ENCODE measurements around the gene MBD3L1. TPM values are rescaled to one million over a fixed set of nuclear protein-coding genes. Genes with fewer than 3 reads are reported as not detected.

The MBD3L1 gene
- total RNA-seq, 4 donors from 2014 or later, result not detected

GRCh38 chr19:8821748-8822241 is 10.4 kb upstream of the MBD3L1 start:
- no peak for TF ChIP-seq CTCF (IDR thresholded peaks at IDR 0.05; ENCODE audit: low read depth)

GRCh38 chr19:8826371-8826770 is 5.8 kb upstream of the MBD3L1 start:
- no peak for TF ChIP-seq CTCF (IDR thresholded peaks at IDR 0.05; ENCODE audit: low read depth)

- no peak for TF ChIP-seq CTCF (IDR thresholded peaks at IDR 0.05; ENCODE audit: low read depth)
Observed at GRCh38 chr19:8827277-8827676, 4.9 kb upstream of the MBD3L1 start.

GRCh38 chr19:8831373-8831772 is 804 bp upstream of the MBD3L1 start:
- no peak for TF ChIP-seq CTCF (IDR thresholded peaks at IDR 0.05; ENCODE audit: low read depth)

- no peak for TF ChIP-seq CTCF (IDR thresholded peaks at IDR 0.05; ENCODE audit: low read depth)
Observed at GRCh38 chr19:8831832-8832131, 395 bp upstream of the MBD3L1 start.

- TF ChIP-seq CTCF (IDR thresholded peaks at IDR 0.05; ENCODE audit: low read depth), result no peak
Observed at GRCh38 chr19:8835446-8835845, 3.3 kb downstream of the MBD3L1 start.

- no peak for TF ChIP-seq CTCF (IDR thresholded peaks at IDR 0.05; ENCODE audit: low read depth)
Observed at GRCh38 chr19:8835877-8836276, 3.7 kb downstream of the MBD3L1 start.
